CD4-positive, alpha-beta T cell treated with Interleukin-2 at 100 ng/mL for 4 hours (primary cell): ENCODE measurements around the gene EGR4.

ENCODE experiments used
- DNase-seq: peaks from one replicate; pipeline ENCODE4 v3.0.0-alpha.2; 2020; ENCODE audit warnings: low spot score

Gene EGR4

GRCh38 chr2:73249636-73250035, 43.7 kb downstream of the EGR4 start:
- no peak for DNase-seq

- no peak for DNase-seq
These were observed 46.5 kb downstream of the EGR4 start for GRCh38 chr2:73246850-73247249.

- no peak for DNase-seq
These were observed 48.8 kb downstream of the EGR4 start for GRCh38 chr2:73244580-73244979.

GRCh38 chr2:73243884-73244570, 49.3 kb downstream of the EGR4 start:
- DNase-seq = no peak
